ENCODE measurements around the gene TMEM252.

Gene TMEM252

GRCh38 chr9:68540712-68541535 is at the start of gene TMEM252:
TSS of gene TMEM252 (minus strand) at chr9:68540883. CDS start at chr9:68540814, 69 bp downstream.
- Histone ChIP-seq H4K20me1 (ENCODE audit: insufficient read depth, low read length, poor library complexity, severe bottlenecking) (no peaks in the 10 kb centered on the region), H3K4me1 (ENCODE audit: insufficient read depth, low read length, poor library complexity, severe bottlenecking) (no peaks in the 10 kb centered on the region), H3K27me3 (ENCODE audit: insufficient read depth, low read length, poor library complexity, severe bottlenecking) (no peaks in the 10 kb centered on the region), H3K4me3 (ENCODE audit: low read length, poor library complexity, severe bottlenecking) (no peak within 1 kb of the TSS), H2AFZ (ENCODE audit: low read length) (no peak within 1 kb of the TSS), H3F3A (ENCODE audit: low read depth) (no peaks in the 10 kb centered on the region), H3K36me3 (ENCODE audit: insufficient read depth, low read length) (no peaks in the 10 kb centered on the region), H3K4me2 (ENCODE audit: low read depth, low read length, poor library complexity, severe bottlenecking) (no peak within 1 kb of the TSS), H3K9ac (ENCODE audit: low read depth, low read length, poor library complexity, severe bottlenecking) (no peak within 1 kb of the TSS), H3K9me2 (replicated peaks; ENCODE audit: low read depth, low read length) (no peaks in the 10 kb centered on the region), H3K79me2 (ENCODE audit: insufficient read depth, low read length) (no peaks in the 10 kb centered on the region), H3K9me3 (ENCODE audit: insufficient read depth, low read depth, low read length) (no peaks in the 10 kb centered on the region)
- TF ChIP-seq CTCF (conservative IDR thresholded peaks at IDR 0.05; ENCODE audit: low read length) (no peak), EZH2phosphoT487 (IDR thresholded peaks at IDR 0.05; ENCODE audit: borderline replicate concordance) (no peak)

GRCh38 chr9:68585034-68585761 is 44.5 kb upstream of the TMEM252 start:
- Histone ChIP-seq H3K79me2 (ENCODE audit: insufficient read depth, low read length) (no peaks in the 10 kb centered on the region), H3K4me1 (ENCODE audit: insufficient read depth, low read length, poor library complexity, severe bottlenecking) (no peaks in the 10 kb centered on the region), H3K4me2 (ENCODE audit: low read depth, low read length, poor library complexity, severe bottlenecking) (no peak overlapping the region), H3K9me3 (ENCODE audit: insufficient read depth, low read depth, low read length) (no peaks in the 10 kb centered on the region), H2AFZ (ENCODE audit: low read length) (no peak overlapping the region; the same call in 1 of the 2 replicates), H3K36me3 (ENCODE audit: insufficient read depth, low read length) (no peaks in the 10 kb centered on the region), H4K20me1 (ENCODE audit: insufficient read depth, low read length, poor library complexity, severe bottlenecking) (no peaks in the 10 kb centered on the region), H3F3A (ENCODE audit: low read depth) (no peaks in the 10 kb centered on the region), H3K4me3 (ENCODE audit: low read length, poor library complexity, severe bottlenecking) (no peak overlapping the region), H3K27me3 (ENCODE audit: insufficient read depth, low read length, poor library complexity, severe bottlenecking) (no peaks in the 10 kb centered on the region), H3K9me2 (replicated peaks; ENCODE audit: low read depth, low read length) (no peaks in the 10 kb centered on the region), H3K9ac (ENCODE audit: low read depth, low read length, poor library complexity, severe bottlenecking) (no peak overlapping the region)
- TF ChIP-seq EZH2phosphoT487 (IDR thresholded peaks at IDR 0.05; ENCODE audit: borderline replicate concordance) (no peak), CTCF (conservative IDR thresholded peaks at IDR 0.05; ENCODE audit: low read length) (no peak)

- no peaks in the 10 kb centered on the region for H3K79me2 ChIP-seq (ENCODE audit: insufficient read depth, low read length)
- H3K9me2 ChIP-seq (replicated peaks; ENCODE audit: low read depth, low read length), result no peaks in the 10 kb centered on the region
- H3K36me3 ChIP-seq (ENCODE audit: insufficient read depth, low read length), result no peaks in the 10 kb centered on the region
- no peaks in the 10 kb centered on the region for H3K4me1 ChIP-seq (ENCODE audit: insufficient read depth, low read length, poor library complexity, severe bottlenecking)
- no peaks in the 10 kb centered on the region for H3K27me3 ChIP-seq (ENCODE audit: insufficient read depth, low read length, poor library complexity, severe bottlenecking)
- H4K20me1 ChIP-seq (ENCODE audit: insufficient read depth, low read length, poor library complexity, severe bottlenecking), result no peaks in the 10 kb centered on the region
- H3K9me3 ChIP-seq (ENCODE audit: insufficient read depth, low read depth, low read length), result no peaks in the 10 kb centered on the region
- no peak overlapping the region for H3K4me3 ChIP-seq (ENCODE audit: low read length, poor library complexity, severe bottlenecking)
- H3K9ac ChIP-seq (ENCODE audit: low read depth, low read length, poor library complexity, severe bottlenecking), result no peak overlapping the region
- 0 out of 2 replicates have a peak overlapping the region, but pooled peaks have one; percentile 13 for H2AFZ ChIP-seq (ENCODE audit: low read length)
- TF ChIP-seq EZH2phosphoT487 (IDR thresholded peaks at IDR 0.05; ENCODE audit: borderline replicate concordance) (no peak), CTCF (conservative IDR thresholded peaks at IDR 0.05; ENCODE audit: low read length) (peak; percentile 100)
- H3F3A ChIP-seq (ENCODE audit: low read depth), result no peaks in the 10 kb centered on the region
- no peak overlapping the region for H3K4me2 ChIP-seq (ENCODE audit: low read depth, low read length, poor library complexity, severe bottlenecking)
Observed at GRCh38 chr9:68584189-68585033, 43.7 kb upstream of the TMEM252 start.

Measured in Loucy (cell line).